SU-DHL-6 (cell line): Measurements from ENCODE around the gene UBE2O.

ENCODE experiments used
- H2AFZ ChIP-seq: fragments of 200-600 bp; sonication (generic); 2 replicates; pipeline ENCODE4 v1.6.1; 2014; ENCODE audit warnings: low read depth, mild to moderate bottlenecking, moderate library complexity, mixed read lengths, antibody characterized with exemption, low read length; ENCODE audit not compliant: severe bottlenecking
- H3F3A ChIP-seq: fragments of 200-600 bp; shearing (Covaris generic); 2 replicates; pipeline ENCODE4 v1.6.0; 2016; ENCODE audit warnings: antibody characterized with exemption, mild to moderate bottlenecking; ENCODE audit not compliant: insufficient read depth
- H3K27ac ChIP-seq: fragments of 200-600 bp; sonication (generic); 2 replicates; pipeline ENCODE4 v1.5.1; 2016; ENCODE audit warnings: low read depth, mild to moderate bottlenecking, low read length, moderate library complexity, mixed read lengths
- H3K27me3 ChIP-seq: fragments of 200-600 bp; sonication (generic), shearing (Covaris generic); 2 replicates; pipeline ENCODE4 v1.6.0; 2014; ENCODE audit warnings: mild to moderate bottlenecking, low read length
- H3K36me3 ChIP-seq: fragments of 200-600 bp; sonication (generic); 2 replicates; pipeline ENCODE4 v1.6.1; 2014; ENCODE audit warnings: mild to moderate bottlenecking, low read length, mixed read lengths
- H3K4me2 ChIP-seq: fragments of 300-600, 200-600 bp; shearing (Covaris generic), sonication (generic); 2 replicates; pipeline ENCODE4 v1.6.0; 2014; ENCODE audit warnings: low read length, low read depth, mild to moderate bottlenecking; ENCODE audit not compliant: poor library complexity, severe bottlenecking
- H3K4me3 ChIP-seq: fragments of 200-600 bp; sonication (generic); 2 replicates; pipeline ENCODE4 v1.5.1; 2014; ENCODE audit warnings: antibody characterized with exemption, low read length, mild to moderate bottlenecking, mixed read lengths; ENCODE audit not compliant: insufficient read depth, poor library complexity, severe bottlenecking
- H3K79me2 ChIP-seq: fragments of 200-600 bp; sonication (generic); 2 replicates; pipeline ENCODE4 v1.6.1; 2014; ENCODE audit warnings: mild to moderate bottlenecking, low read length, moderate library complexity; ENCODE audit not compliant: insufficient read depth
- H3K9ac ChIP-seq: fragments of 200-600 bp; sonication (generic); 2 replicates; pipeline ENCODE4 v1.7.0; 2014; ENCODE audit warnings: mild to moderate bottlenecking, low read length
- H3K9me2 ChIP-seq: fragments of 200-600 bp; sonication (generic); replicated peaks from 2 replicates; pipeline ENCODE4 v1.6.1; 2014; ENCODE audit warnings: low read length; ENCODE audit not compliant: insufficient read depth
- H3K9me3 ChIP-seq: fragments of 200-600 bp; sonication (generic); 2 replicates; pipeline ENCODE4 v1.6.1; 2014; ENCODE audit warnings: low read length, mixed read lengths; ENCODE audit not compliant: insufficient read depth
- H4K20me1 ChIP-seq: fragments of 200-600 bp; sonication (generic); 2 replicates; pipeline ENCODE4 v1.6.1; 2014; ENCODE audit warnings: low read depth, mild to moderate bottlenecking, antibody characterized with exemption, low read length, moderate library complexity, mixed read lengths
- EZH2phosphoT487 ChIP-seq: fragments of 200-600 bp; sonication (generic), shearing (Covaris generic); conservative IDR thresholded peaks from 2 replicates; pipeline ENCODE4 v1.6.1; 2018; ENCODE audit warnings: mild to moderate bottlenecking, antibody characterized with exemption, low read length, moderate library complexity, mixed read lengths
- TF ChIP-seq, protein P1 (sequence below): fragments of 200-600 bp; sonication (generic); IDR thresholded peaks from one replicate; pipeline ENCODE4 v1.5.1; 2017; ENCODE audit warnings: antibody characterized with exemption, mild to moderate bottlenecking, low read length, moderate library complexity; ENCODE audit not compliant: insufficient read depth, poor library complexity, severe bottlenecking

Gene UBE2O

DNA sequence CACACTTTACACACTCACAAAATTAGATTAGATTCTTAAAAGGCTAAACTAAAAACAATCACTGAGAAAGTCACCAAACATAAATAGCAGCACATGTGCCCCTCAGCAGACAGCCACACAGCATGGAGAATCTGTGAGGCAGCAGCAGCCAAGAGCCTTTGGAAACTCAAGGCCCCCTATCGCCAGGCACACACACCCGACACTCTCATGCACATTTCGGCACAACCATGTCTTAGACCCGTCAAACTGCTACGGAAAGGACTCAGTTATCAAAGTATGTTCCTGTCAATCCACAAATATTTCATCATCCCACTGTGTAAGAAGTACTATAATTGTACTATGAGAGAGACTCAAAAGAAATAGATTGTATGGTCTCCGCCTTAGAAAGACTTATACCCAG, 20.9 kb downstream of the UBE2O start:
- H3K4me3 ChIP-seq, result no peak overlapping the region
- no peaks in the 10 kb centered on the region for H3K9me3 ChIP-seq
- H3K36me3 ChIP-seq, result no peaks in the 10 kb centered on the region
- no peaks in the 10 kb centered on the region for H3K9me2 ChIP-seq
- H3K9ac ChIP-seq, result no peak overlapping the region
- H3K27ac ChIP-seq, result no peak overlapping the region
- peaks cover 6% of the 10 kb centered on the region; the same call in 1 of the 2 replicates for H4K20me1 ChIP-seq
- no peak overlapping the region for H2AFZ ChIP-seq
- no peaks in the 10 kb centered on the region; the same call in 1 of the 2 replicates for H3K79me2 ChIP-seq
- no peaks in the 10 kb centered on the region for H3K27me3 ChIP-seq
- no peak overlapping the region for H3K4me2 ChIP-seq
- TF ChIP-seq, protein P1, sequence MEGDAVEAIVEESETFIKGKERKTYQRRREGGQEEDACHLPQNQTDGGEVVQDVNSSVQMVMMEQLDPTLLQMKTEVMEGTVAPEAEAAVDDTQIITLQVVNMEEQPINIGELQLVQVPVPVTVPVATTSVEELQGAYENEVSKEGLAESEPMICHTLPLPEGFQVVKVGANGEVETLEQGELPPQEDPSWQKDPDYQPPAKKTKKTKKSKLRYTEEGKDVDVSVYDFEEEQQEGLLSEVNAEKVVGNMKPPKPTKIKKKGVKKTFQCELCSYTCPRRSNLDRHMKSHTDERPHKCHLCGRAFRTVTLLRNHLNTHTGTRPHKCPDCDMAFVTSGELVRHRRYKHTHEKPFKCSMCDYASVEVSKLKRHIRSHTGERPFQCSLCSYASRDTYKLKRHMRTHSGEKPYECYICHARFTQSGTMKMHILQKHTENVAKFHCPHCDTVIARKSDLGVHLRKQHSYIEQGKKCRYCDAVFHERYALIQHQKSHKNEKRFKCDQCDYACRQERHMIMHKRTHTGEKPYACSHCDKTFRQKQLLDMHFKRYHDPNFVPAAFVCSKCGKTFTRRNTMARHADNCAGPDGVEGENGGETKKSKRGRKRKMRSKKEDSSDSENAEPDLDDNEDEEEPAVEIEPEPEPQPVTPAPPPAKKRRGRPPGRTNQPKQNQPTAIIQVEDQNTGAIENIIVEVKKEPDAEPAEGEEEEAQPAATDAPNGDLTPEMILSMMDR, result no peak
- TF ChIP-seq EZH2phosphoT487, result no peak
- peaks cover 7% of the 10 kb centered on the region for H3F3A ChIP-seq

DNA sequence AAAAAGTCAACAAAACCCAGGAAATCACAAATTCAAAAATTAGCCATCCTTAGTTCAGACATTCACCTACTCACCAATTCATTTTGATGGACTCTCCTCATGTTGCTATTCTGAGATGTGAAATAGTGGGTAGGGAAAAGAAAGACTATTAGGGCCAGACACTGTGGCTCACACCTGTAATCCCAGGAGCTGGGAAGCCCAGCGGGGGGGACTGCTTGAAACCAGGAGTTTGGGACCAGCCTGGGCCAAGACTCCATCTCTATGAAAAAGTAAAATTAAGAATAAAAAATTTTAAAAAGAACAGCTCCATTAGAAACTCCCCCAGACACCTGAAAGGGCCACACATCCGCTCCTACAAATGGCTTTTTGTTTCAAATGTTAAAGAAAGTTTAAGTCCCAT, 21.4 kb downstream of the UBE2O start:
- Histone ChIP-seq H3K79me2 (no peaks in the 10 kb centered on the region; the same call in 1 of the 2 replicates), H3K9me2 (no peaks in the 10 kb centered on the region), H3K36me3 (no peaks in the 10 kb centered on the region), H3K9me3 (no peaks in the 10 kb centered on the region), H3K9ac (no peak overlapping the region), H3K27me3 (no peaks in the 10 kb centered on the region), H2AFZ (no peak overlapping the region), H3K4me2 (no peak overlapping the region), H3F3A (peaks cover 8% of the 10 kb centered on the region), H3K27ac (no peak overlapping the region), H3K4me3 (no peak overlapping the region), H4K20me1 (peaks cover 6% of the 10 kb centered on the region; the same call in 1 of the 2 replicates)
- TF ChIP-seq, protein P1, result no peak
- TF ChIP-seq EZH2phosphoT487, result no peak

- Histone ChIP-seq H2AFZ (no peak overlapping the region), H3K4me3 (no peak overlapping the region), H3F3A (peaks cover 8% of the 10 kb centered on the region), H3K9me3 (no peaks in the 10 kb centered on the region), H4K20me1 (peaks cover 6% of the 10 kb centered on the region; the same call in 1 of the 2 replicates), H3K27ac (0 out of 2 replicates have a peak overlapping the region, but pooled peaks have one; percentile 35), H3K4me2 (peak overlapping the region; percentile 56), H3K36me3 (no peaks in the 10 kb centered on the region), H3K9ac (no peak overlapping the region), H3K27me3 (no peaks in the 10 kb centered on the region), H3K79me2 (no peaks in the 10 kb centered on the region; the same call in 1 of the 2 replicates), H3K9me2 (no peaks in the 10 kb centered on the region)
- no peak for TF ChIP-seq EZH2phosphoT487
- TF ChIP-seq, protein P1, result no peak
These were observed 24.4 kb downstream of the UBE2O start for GRCh38 chr17:76428511-76428910.
